GM12878 (cell line): ENCODE results near the gene OR2A12. TPM values are rescaled to one million over a fixed set of nuclear protein-coding genes. Genes with fewer than 3 reads are reported as not detected.

Source experiments
- ATAC-seq: fragments of 200-7000 bp; cut with Tn5 transposase; 3 replicates; pipeline ENCODE4 v1.9.1; 2020; ENCODE audit warnings: mild to moderate bottlenecking, moderate library complexity
- BruUV-seq: library from RNA; stranded (reverse); fragments of 400-500 nt; replicated peaks from 2 replicates; lab custom pipeline; 2021; lab: Mats Ljungman, UMichigan
- CTCF ChIA-PET: fragments of 300-600 bp; sonication (Branson Sonifier 250); formaldehyde crosslinking; extraction: SDS; loops from one replicate; lab custom pipeline; 2021; ENCODE audit warnings: inconsistent platforms; lab: Yijun Ruan, JAX
- POLR2A ChIA-PET: fragments of 350-600 bp; formaldehyde crosslinking; extraction: SDS; loops from one replicate; lab custom pipeline; 2021; ENCODE audit warnings: inconsistent platforms; lab: Charles Lee
- RAD21 ChIA-PET: fragments of 300-600 bp; sonication (Branson Sonifier 250); formaldehyde crosslinking; loops from one replicate; lab custom pipeline; 2023; ENCODE audit warnings: antibody characterized with exemption; ENCODE audit not compliant: unreplicated experiment; lab: Charles Lee
- SMC1A ChIA-PET: fragments of 300-600 bp; sonication (Branson Sonifier 250); formaldehyde crosslinking; loops from one replicate; lab custom pipeline; 2023; ENCODE audit not compliant: unreplicated experiment, uncharacterized antibody; lab: Charles Lee
- DNase-seq: peaks from one replicate; pipeline ENCODE4 v3.0.0-alpha.2; 2011; ENCODE audit warnings: low read depth, low spot score
- FAIRE-seq: peaks from 3 replicates; lab custom pipeline; 2011; peaks lifted over from hg19 to GRCh38; lab: Jason Lieb, UNC
- H2AFZ ChIP-seq: 2 replicates; pipeline ENCODE4 v1.6.0; 2011; ENCODE audit warnings: low read depth, low read length, control low read depth; ENCODE audit not compliant: control insufficient read depth
- H3K27ac ChIP-seq: 2 replicates; pipeline ENCODE4 v1.5.1; 2011; ENCODE audit warnings: control low read depth; ENCODE audit not compliant: control insufficient read depth, insufficient read depth
- H3K27me3 ChIP-seq, 2 experiments: replicated peaks in 1 of 2; 2 replicates each; pipeline versions ENCODE4 v1.6.0 to v1.6.1; 2011; ENCODE audit warnings: low read length in 1 of 2; ENCODE audit not compliant: control insufficient read depth in 2 of 2, insufficient read depth in 2 of 2
- H3K36me3 ChIP-seq, 2 experiments: 2 replicates each; pipeline ENCODE4 v1.5.1; 2011; ENCODE audit warnings: low read length in 1 of 2; ENCODE audit not compliant: control insufficient read depth in 2 of 2, insufficient read depth in 2 of 2
- H3K4me1 ChIP-seq: 2 replicates; pipeline ENCODE4 v1.6.1; 2011; ENCODE audit warnings: mild to moderate bottlenecking, low read length, moderate library complexity, mixed read lengths; ENCODE audit not compliant: control insufficient read depth, insufficient read depth
- H3K4me2 ChIP-seq: 2 replicates; pipeline ENCODE4 v1.6.0; 2011; ENCODE audit warnings: control low read depth; ENCODE audit not compliant: control insufficient read depth, insufficient read depth
- H3K4me3 ChIP-seq: fragments of 200-600 bp; sonication (generic); 2 replicates; pipeline ENCODE4 v1.5.1; 2016
- H3K79me2 ChIP-seq: 2 replicates; pipeline ENCODE4 v1.6.0; 2011; ENCODE audit warnings: low read length; ENCODE audit not compliant: control insufficient read depth, insufficient read depth
- H3K9ac ChIP-seq: 2 replicates; pipeline ENCODE4 v1.8.0; 2011; ENCODE audit warnings: low read length, control low read depth, mixed read lengths; ENCODE audit not compliant: control insufficient read depth, insufficient read depth
- H3K9me3 ChIP-seq: replicated peaks from 3 replicates; pipeline ENCODE4 v1.5.1; 2011; ENCODE audit warnings: mild to moderate bottlenecking, low read length; ENCODE audit not compliant: control insufficient read depth, insufficient read depth
- H4K20me1 ChIP-seq: 2 replicates; pipeline ENCODE4 v1.6.0; 2011; ENCODE audit not compliant: control insufficient read depth, insufficient read depth
- ATF3 ChIP-seq: IDR thresholded peaks from 2 replicates; pipeline ENCODE4 v1.6.1; 2011; ENCODE audit warnings: low read depth, mild to moderate bottlenecking, low read length, moderate library complexity, borderline replicate concordance; ENCODE audit errors: extremely low read depth
- CBX5 ChIP-seq: sonication (generic); IDR thresholded peaks from 2 replicates; pipeline ENCODE4 v1.6.1; 2016; ENCODE audit warnings: low read depth, moderate library complexity, mild to moderate bottlenecking, inconsistent platforms
- NR2C1 ChIP-seq: fragments of 450-650 bp; IDR thresholded peaks from 2 replicates; pipeline ENCODE4 v1.6.1; 2017; ENCODE audit warnings: antibody characterized with exemption, mild to moderate bottlenecking, moderate library complexity
- ZBTB11 ChIP-seq: fragments of 450-650 bp; formaldehyde crosslinking; IDR thresholded peaks from 2 replicates; pipeline ENCODE4 v1.5.0; 2022; ENCODE audit warnings: mild to moderate bottlenecking, missing genetic modification characterization
- WGBS: methylation state at CpG from one replicate; pipeline ENCODE4 v1.1.6; 2016; ENCODE audit warnings: low lambda C conversion rate; ENCODE audit not compliant: insufficient replicate concordance, insufficient coverage; ENCODE audit errors: missing lambda C conversion rate; 5-methylcytosine and 5-hydroxymethylcytosine counted together
- in situ Hi-C: fragments of 300-500 bp; cut with MboI; formaldehyde crosslinking; loops from 9 replicates; pipeline ENCODE4 v1.14.3; 2018; ENCODE audit warnings: mixed read lengths
- intact Hi-C: fragments of 100-400 bp; cut with micrococcal nuclease; formaldehyde crosslinking; loops from one replicate; pipeline ENCODE4 v1.14.2; 2022; ENCODE audit not compliant: unreplicated experiment
- polyA plus RNA-seq, 11 experiments: library from polyadenylated mRNA; depleted of rRNA in 4 of 11; unstranded in 6 of 11; stranded (reverse) in 5 of 11; fragments of >200 nt; fragmentation: Nextera tagmentation in 4 of 11; fragmentation: Illumina TruSeq in 1 of 11; extraction: Ambion mirVana in 4 of 11; extraction: Trizol in 1 of 11; gene quantifications; 1 replicate in 1 of 11; 2 replicates in 10 of 11; pipeline versions ENCODE4 v1.2.1 to v1.2.3, GENCODE V29; 2011 to 2016; ENCODE audit warnings: inconsistent platforms in 2 of 11, missing spikeins in 2 of 11, low read depth in 1 of 11
- small RNA-seq: library from RNA; depleted of rRNA; stranded (forward); fragments of <200 nt; gene quantifications from one replicate; pipeline ENCODE3, GENCODE V24; 2014
- total RNA-seq, 4 experiments: library from RNA; depleted of rRNA in 3 of 4; stranded (reverse); fragments of >200 nt in 3 of 4; fragmentation: Illumina TruSeq in 1 of 4; extraction: Trizol in 1 of 4; gene quantifications; 2 replicates each; pipeline versions ENCODE4 v1.2.1 to v1.2.3, GENCODE V29; 2013 to 2021

OR2A12 gene
- total and polyA plus RNA-seq, 10 of the 15 experiments (the other 5 are each of a cell fraction or from before 2014, with no cell fraction given): not detected

GRCh38 chr7:144144426-144144825 lies 58.3 kb downstream of the OR2A12 start (continued):
- no peak for TF ChIP-seq NR2C1
- TF ChIP-seq, all 136 proteins: peak for 0

GRCh38 chr7:144148224-144148827 lies 62.2 kb downstream of the OR2A12 start:
- no peak for ATAC-seq
- in situ Hi-C loops (no loop called here), intact Hi-C loops (no loop called here)
- no peaks in the 10 kb centered on the region for H3K79me2 ChIP-seq
- peaks cover 4% of the 10 kb centered on the region for H3K9me3 ChIP-seq
- H3K27ac ChIP-seq: no peak overlapping the region
- no peak overlapping the region for H3K9ac ChIP-seq
- no peaks in the 10 kb centered on the region for H3K4me1 ChIP-seq
- no peak overlapping the region for H3K4me2 ChIP-seq
- H3K27me3 ChIP-seq: no peaks in the 10 kb centered on the region
- RAD21 ChIA-PET: no interaction called here
- H3K4me3 ChIP-seq: no peak overlapping the region
- CTCF ChIA-PET: interaction anchor here (0.6 kb wide), 1 partner anchor 1187 kb away, joined by 3 read pairs; no protein-coding TSS in a partner anchor
- no peak for DNase-seq
- H2AFZ ChIP-seq: no peak overlapping the region
- BruUV-seq: no TSS peak
- H3K36me3 ChIP-seq: no peaks in the 10 kb centered on the region
- TF ChIP-seq CBX5: peak; percentile 76; the same call in 1 of the 2 replicates
- TF ChIP-seq ATF3: no peak
- no peak for TF ChIP-seq ZBTB11 (CRISPR knock-in tag)
- 17% methylated on average over 2 of the region's 2 CpGs for WGBS
- POLR2A ChIA-PET: no interaction called here
- SMC1A ChIA-PET: no interaction called here
- no peaks in the 10 kb centered on the region for H4K20me1 ChIP-seq
- FAIRE-seq: no peak

Small RNA genes within 50 kb of the gene (small RNA-seq; reads per million reads assigned to genes)
- gene OR2A41P: not detected

Other genes starting within 250 kb of the OR2A12 start
Only the 7 nearest of the 14 such genes appear.
- not detected in 2 replicates for gene OR6B1, start 86.0 kb upstream of the OR2A12 start, total RNA-seq (2014; rRNA removed)
- not detected in 2 replicates for gene OR6B1, start 86.0 kb upstream of the OR2A12 start, total RNA-seq (2014; rRNA removed; fragmentation: Illumina TruSeq; extraction: Trizol)
- gene OR6B1, start 86.0 kb upstream of the OR2A12 start, total RNA-seq (2021): not detected in 2 replicates
- not detected in 2 replicates for gene OR6B1, start 86.0 kb upstream of the OR2A12 start, polyA plus RNA-seq (2011; rRNA removed)
- not detected in 2 replicates for gene OR6B1, start 86.0 kb upstream of the OR2A12 start, polyA plus RNA-seq (2014; fragmentation: Illumina TruSeq; extraction: Trizol)
- not detected for gene OR6B1, start 86.0 kb upstream of the OR2A12 start, polyA plus RNA-seq (2014; fragmentation: Nextera tagmentation; extraction: Ambion mirVana)
- gene OR6B1, start 86.0 kb upstream of the OR2A12 start, polyA plus RNA-seq (2014; rRNA removed): not detected in 2 replicates
- not detected for gene OR6B1, start 86.0 kb upstream of the OR2A12 start, polyA plus RNA-seq (2016; fragmentation: Nextera tagmentation; extraction: Ambion mirVana)
- gene OR2A5, start 37.3 kb upstream of the OR2A12 start, total RNA-seq (2014; rRNA removed): not detected in 2 replicates
- not detected in 2 replicates for gene OR2A5, start 37.3 kb upstream of the OR2A12 start, total RNA-seq (2014; rRNA removed; fragmentation: Illumina TruSeq; extraction: Trizol)
- not detected in 2 replicates for gene OR2A5, start 37.3 kb upstream of the OR2A12 start, total RNA-seq (2021)
- gene OR2A5, start 37.3 kb upstream of the OR2A12 start, polyA plus RNA-seq (2011; rRNA removed): not detected in 2 replicates
- gene OR2A5, start 37.3 kb upstream of the OR2A12 start, polyA plus RNA-seq (2014; fragmentation: Illumina TruSeq; extraction: Trizol): not detected in 2 replicates
- under 1 TPM in 1 of 2 experiments, not detected in 1; 0.19 TPM for gene OR2A5, start 37.3 kb upstream of the OR2A12 start, polyA plus RNA-seq (2014; fragmentation: Nextera tagmentation; extraction: Ambion mirVana)
- gene OR2A5, start 37.3 kb upstream of the OR2A12 start, polyA plus RNA-seq (2014; rRNA removed): not detected in 2 replicates
- not detected for gene OR2A5, start 37.3 kb upstream of the OR2A12 start, polyA plus RNA-seq (2016; fragmentation: Nextera tagmentation; extraction: Ambion mirVana)
- not detected in 2 replicates for gene OR2A25, start 16.5 kb upstream of the OR2A12 start, total RNA-seq (2014; rRNA removed)
- gene OR2A25, start 16.5 kb upstream of the OR2A12 start, total RNA-seq (2014; rRNA removed; fragmentation: Illumina TruSeq; extraction: Trizol): not detected in 2 replicates
- not detected in 2 replicates for gene OR2A25, start 16.5 kb upstream of the OR2A12 start, total RNA-seq (2021)
- not detected in 2 replicates for gene OR2A25, start 16.5 kb upstream of the OR2A12 start, polyA plus RNA-seq (2011; rRNA removed)
- gene OR2A25, start 16.5 kb upstream of the OR2A12 start, polyA plus RNA-seq (2014; fragmentation: Illumina TruSeq; extraction: Trizol): not detected in 2 replicates
- not detected for gene OR2A25, start 16.5 kb upstream of the OR2A12 start, polyA plus RNA-seq (2014; fragmentation: Nextera tagmentation; extraction: Ambion mirVana)
- not detected in 2 replicates for gene OR2A25, start 16.5 kb upstream of the OR2A12 start, polyA plus RNA-seq (2014; rRNA removed)
- not detected for gene OR2A25, start 16.5 kb upstream of the OR2A12 start, polyA plus RNA-seq (2016; fragmentation: Nextera tagmentation; extraction: Ambion mirVana)
- gene OR2A2, start 23.3 kb downstream of the OR2A12 start, total RNA-seq (2014; rRNA removed): not detected in 2 replicates
- not detected in 2 replicates for gene OR2A2, start 23.3 kb downstream of the OR2A12 start, total RNA-seq (2014; rRNA removed; fragmentation: Illumina TruSeq; extraction: Trizol)
- not detected in 2 replicates for gene OR2A2, start 23.3 kb downstream of the OR2A12 start, total RNA-seq (2021)
- not detected in 2 replicates for gene OR2A2, start 23.3 kb downstream of the OR2A12 start, polyA plus RNA-seq (2011; rRNA removed)
- gene OR2A2, start 23.3 kb downstream of the OR2A12 start, polyA plus RNA-seq (2014; fragmentation: Illumina TruSeq; extraction: Trizol): not detected in 2 replicates
- not detected for gene OR2A2, start 23.3 kb downstream of the OR2A12 start, polyA plus RNA-seq (2014; fragmentation: Nextera tagmentation; extraction: Ambion mirVana)
- gene OR2A2, start 23.3 kb downstream of the OR2A12 start, polyA plus RNA-seq (2014; rRNA removed): not detected in 2 replicates
- not detected for gene OR2A2, start 23.3 kb downstream of the OR2A12 start, polyA plus RNA-seq (2016; fragmentation: Nextera tagmentation; extraction: Ambion mirVana)
- gene OR2A14, start 36.9 kb downstream of the OR2A12 start, total RNA-seq (2014; rRNA removed): not detected in 2 replicates
- not detected in 2 replicates for gene OR2A14, start 36.9 kb downstream of the OR2A12 start, total RNA-seq (2014; rRNA removed; fragmentation: Illumina TruSeq; extraction: Trizol)
- not detected in 2 replicates for gene OR2A14, start 36.9 kb downstream of the OR2A12 start, total RNA-seq (2021)
- gene OR2A14, start 36.9 kb downstream of the OR2A12 start, polyA plus RNA-seq (2011; rRNA removed): not detected in 2 replicates
- not detected in 2 replicates for gene OR2A14, start 36.9 kb downstream of the OR2A12 start, polyA plus RNA-seq (2014; fragmentation: Illumina TruSeq; extraction: Trizol)
- not detected for gene OR2A14, start 36.9 kb downstream of the OR2A12 start, polyA plus RNA-seq (2014; fragmentation: Nextera tagmentation; extraction: Ambion mirVana)
- gene OR2A14, start 36.9 kb downstream of the OR2A12 start, polyA plus RNA-seq (2014; rRNA removed): not detected in 2 replicates
- not detected for gene OR2A14, start 36.9 kb downstream of the OR2A12 start, polyA plus RNA-seq (2016; fragmentation: Nextera tagmentation; extraction: Ambion mirVana)
- gene CTAGE4, start 97.2 kb downstream of the OR2A12 start, total RNA-seq (2014; rRNA removed): 1.2 and 1.6 TPM in 2 replicates
- 0.94 and 1.2 TPM in 2 replicates for gene CTAGE4, start 97.2 kb downstream of the OR2A12 start, total RNA-seq (2014; rRNA removed; fragmentation: Illumina TruSeq; extraction: Trizol)
- gene CTAGE4, start 97.2 kb downstream of the OR2A12 start, total RNA-seq (2021): 1.3 and 1.5 TPM in 2 replicates
- 1.0 and 1.2 TPM in 2 replicates for gene CTAGE4, start 97.2 kb downstream of the OR2A12 start, polyA plus RNA-seq (2011; rRNA removed)
- 1.5 and 2.2 TPM in 2 replicates for gene CTAGE4, start 97.2 kb downstream of the OR2A12 start, polyA plus RNA-seq (2014; fragmentation: Illumina TruSeq; extraction: Trizol)
- under 1 TPM; 0.09 to 0.21 TPM for gene CTAGE4, start 97.2 kb downstream of the OR2A12 start, polyA plus RNA-seq (2014; fragmentation: Nextera tagmentation; extraction: Ambion mirVana)
- 1.0 and 1.8 TPM in 2 replicates for gene CTAGE4, start 97.2 kb downstream of the OR2A12 start, polyA plus RNA-seq (2014; rRNA removed)
- gene CTAGE4, start 97.2 kb downstream of the OR2A12 start, polyA plus RNA-seq (2016; fragmentation: Nextera tagmentation; extraction: Ambion mirVana): under 1 TPM in 1 of 2 experiments, not detected in 1; 0.90 TPM
- 2.4 and 2.9 TPM in 2 replicates for gene ARHGEF35, start 109.6 kb downstream of the OR2A12 start, total RNA-seq (2014; rRNA removed)
- 7.5 and 7.6 TPM in 2 replicates for gene ARHGEF35, start 109.6 kb downstream of the OR2A12 start, total RNA-seq (2014; rRNA removed; fragmentation: Illumina TruSeq; extraction: Trizol)
- 8.8 and 9.7 TPM in 2 replicates for gene ARHGEF35, start 109.6 kb downstream of the OR2A12 start, total RNA-seq (2021)
- 0.39 and 0.88 TPM in 2 replicates for gene ARHGEF35, start 109.6 kb downstream of the OR2A12 start, polyA plus RNA-seq (2011; rRNA removed)
- 9.2 and 10.8 TPM in 2 replicates for gene ARHGEF35, start 109.6 kb downstream of the OR2A12 start, polyA plus RNA-seq (2014; fragmentation: Illumina TruSeq; extraction: Trizol)
- gene ARHGEF35, start 109.6 kb downstream of the OR2A12 start, polyA plus RNA-seq (2014; fragmentation: Nextera tagmentation; extraction: Ambion mirVana): 1 to 10 TPM; 1.1 to 1.6 TPM
- gene ARHGEF35, start 109.6 kb downstream of the OR2A12 start, polyA plus RNA-seq (2014; rRNA removed): 3.4 and 3.7 TPM in 2 replicates
- 1 to 10 TPM; 5.7 to 6.6 TPM for gene ARHGEF35, start 109.6 kb downstream of the OR2A12 start, polyA plus RNA-seq (2016; fragmentation: Nextera tagmentation; extraction: Ambion mirVana)